ENCODE measurements around the gene FNDC5. TPM values are rescaled to one million over a fixed set of nuclear protein-coding genes. Genes with fewer than 3 reads are reported as not detected.
A peak's percentile ranks its signal among the peaks of the same experiment; 100 is the strongest.

Gene FNDC5
- total RNA-seq, 6 experiments from 2014 or later = 1.0 to 8.3 (median 2.4) TPM

DNA sequence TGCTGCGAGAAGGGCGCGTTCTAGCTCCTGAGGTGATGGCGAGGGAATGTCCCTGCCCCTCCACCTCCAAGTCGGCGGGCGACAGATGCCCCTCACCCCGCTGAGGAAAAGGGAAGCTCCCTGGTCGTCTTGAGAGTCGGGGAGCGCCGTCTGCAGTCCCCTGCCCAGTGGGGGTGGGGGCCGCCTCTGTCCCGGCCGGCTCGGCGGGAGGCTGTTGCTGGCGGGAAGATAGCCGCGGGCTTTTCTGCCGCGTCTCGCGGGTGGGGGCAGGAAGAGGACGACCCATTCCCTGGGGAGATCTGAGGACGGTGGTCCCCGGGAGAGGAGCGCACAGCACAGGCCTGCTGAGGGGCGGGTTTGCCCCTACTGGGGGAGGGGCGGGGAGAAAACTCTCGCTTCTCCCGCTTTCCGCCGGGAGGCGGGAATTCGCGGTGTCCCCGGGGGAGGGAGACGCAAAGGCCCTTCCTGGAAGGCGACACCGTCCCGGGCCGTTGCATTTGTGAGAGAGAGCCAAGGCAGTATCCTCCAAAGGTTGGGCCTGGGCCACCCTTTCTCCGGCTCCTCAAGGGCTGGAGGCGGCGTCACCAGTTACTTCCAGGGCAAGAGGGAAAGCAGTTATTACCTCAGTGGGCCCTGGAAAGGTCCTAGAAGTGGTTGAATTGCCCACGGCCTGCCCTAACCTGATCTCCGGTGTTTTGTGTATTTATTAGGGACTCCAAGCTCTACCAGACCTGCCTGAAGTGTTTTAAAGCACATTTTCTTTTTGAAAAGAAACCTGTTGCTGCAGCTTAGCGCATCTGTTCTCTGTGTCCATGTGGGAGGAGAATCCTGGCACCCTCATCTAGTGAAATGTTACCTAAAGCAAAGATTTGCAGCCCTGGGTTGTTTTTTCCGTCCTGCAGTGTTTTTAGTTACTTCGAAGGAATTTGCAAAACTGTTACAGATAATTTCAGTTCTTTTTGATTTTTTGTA lies 52.6 kb downstream of the FNDC5 start:
- TF ChIP-seq, protein P1, sequence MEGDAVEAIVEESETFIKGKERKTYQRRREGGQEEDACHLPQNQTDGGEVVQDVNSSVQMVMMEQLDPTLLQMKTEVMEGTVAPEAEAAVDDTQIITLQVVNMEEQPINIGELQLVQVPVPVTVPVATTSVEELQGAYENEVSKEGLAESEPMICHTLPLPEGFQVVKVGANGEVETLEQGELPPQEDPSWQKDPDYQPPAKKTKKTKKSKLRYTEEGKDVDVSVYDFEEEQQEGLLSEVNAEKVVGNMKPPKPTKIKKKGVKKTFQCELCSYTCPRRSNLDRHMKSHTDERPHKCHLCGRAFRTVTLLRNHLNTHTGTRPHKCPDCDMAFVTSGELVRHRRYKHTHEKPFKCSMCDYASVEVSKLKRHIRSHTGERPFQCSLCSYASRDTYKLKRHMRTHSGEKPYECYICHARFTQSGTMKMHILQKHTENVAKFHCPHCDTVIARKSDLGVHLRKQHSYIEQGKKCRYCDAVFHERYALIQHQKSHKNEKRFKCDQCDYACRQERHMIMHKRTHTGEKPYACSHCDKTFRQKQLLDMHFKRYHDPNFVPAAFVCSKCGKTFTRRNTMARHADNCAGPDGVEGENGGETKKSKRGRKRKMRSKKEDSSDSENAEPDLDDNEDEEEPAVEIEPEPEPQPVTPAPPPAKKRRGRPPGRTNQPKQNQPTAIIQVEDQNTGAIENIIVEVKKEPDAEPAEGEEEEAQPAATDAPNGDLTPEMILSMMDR (IDR thresholded peaks at IDR 0.05) = no peak
- peak; percentile 8 for TF ChIP-seq POLR2A (IDR thresholded peaks at IDR 0.05)
- intact Hi-C loops (cut with DNase I) = no loop called here
- WGBS (ENCODE audit: insufficient coverage, low coverage, low lambda C conversion rate, missing lambda C conversion rate) = under 1% methylated on average over 12 of the region's 51 CpGs
- DNase-seq (peak; percentile 85 to 87 (median 86)), ATAC-seq (peak; percentile 50 to 69 (median 62))
- Histone ChIP-seq H3K4me3 (peak overlapping the region; percentile 86 to 98 (median 90)), H3K4me1 (peaks cover 0 to 28% (median 15%) of the 10 kb centered on the region in 4 donors), H3K27me3 (no peaks in the 10 kb centered on the region), H3K27ac (peak overlapping the region; percentile 82 to 94 (median 91)), H3K36me3 (no peaks in the 10 kb centered on the region), H3K9me3 (no peaks in the 10 kb centered on the region)

DNA sequence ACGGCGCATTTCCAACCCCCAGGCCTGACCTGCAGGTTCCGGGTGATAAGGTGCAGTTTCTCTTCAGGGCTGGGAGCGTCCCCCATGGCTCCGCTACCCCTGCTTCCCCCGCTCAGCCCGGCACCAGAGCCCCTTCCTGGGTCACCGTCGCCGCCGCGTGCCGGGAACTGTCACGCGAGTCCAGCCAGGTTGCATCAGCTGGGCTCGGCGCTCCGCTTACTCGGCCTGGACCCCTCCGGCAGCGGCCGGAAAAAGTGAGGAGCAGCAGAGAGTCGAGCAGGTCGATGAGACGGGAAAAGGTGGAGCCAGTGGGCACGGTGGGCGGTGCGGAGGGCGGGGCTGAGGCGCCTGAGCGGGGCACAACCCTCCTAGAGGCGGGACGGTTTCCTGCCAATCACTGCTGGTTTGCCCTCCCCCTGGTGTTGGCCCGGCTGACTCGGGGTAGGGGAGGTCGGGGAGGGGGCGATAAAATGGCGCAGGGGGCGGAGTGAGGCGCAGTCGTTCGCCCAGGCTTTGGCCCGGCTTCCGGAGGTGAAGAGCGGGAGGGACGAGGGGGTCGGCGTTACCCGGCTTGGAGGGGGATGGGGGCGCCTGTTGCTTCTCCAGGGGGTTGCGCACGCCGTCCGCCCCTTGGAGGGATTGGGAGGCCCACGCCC lies 53.4 kb downstream of the FNDC5 start, which contains the start of the genes S100PBP and YARS1:
TSS of gene S100PBP (plus strand) at position 495 of the 656 bp plus-strand sequence. CDS start 8,447 bp downstream, outside the sequence.
TSS of gene YARS1 (minus strand) at position 200 of the 656 bp plus-strand sequence. CDS start at position 86, 114 bp downstream.
- DNase-seq (peak; percentile 99 to 100 (median 100)), ATAC-seq (peak; percentile 93 to 98 (median 95))
- Histone ChIP-seq H3K27me3 (no peaks in the 10 kb centered on the region), H3K36me3 (no peaks in the 10 kb centered on the region), H3K4me3 (peak within 1 kb of the TSS; percentile 86 to 98 (median 90)), H3K4me1 (peaks cover 0 to 29% (median 15%) of the 10 kb centered on the region in 4 donors), H3K9me3 (no peaks in the 10 kb centered on the region), H3K27ac (peak within 1 kb of the TSS; percentile 90 to 94 (median 94))
- 0% methylated on average over 12 of the region's 55 CpGs for WGBS (ENCODE audit: insufficient coverage, low coverage, low lambda C conversion rate, missing lambda C conversion rate)
- TF ChIP-seq, protein P1 (IDR thresholded peaks at IDR 0.05) = peak in 1 of 4 donors; percentile 26
- TF ChIP-seq POLR2A (IDR thresholded peaks at IDR 0.05) = peak; percentile 77
- intact Hi-C loops (cut with DNase I) = no loop called here

GRCh38 chr1:32816676-32817158 lies 54.0 kb downstream of the FNDC5 start:
- Histone ChIP-seq H3K4me1 (peaks cover 0 to 35% (median 15%) of the 10 kb centered on the region in 4 donors), H3K27me3 (no peaks in the 10 kb centered on the region), H3K9me3 (no peaks in the 10 kb centered on the region), H3K36me3 (no peaks in the 10 kb centered on the region), H3K27ac (peak overlapping the region; percentile 90 to 94 (median 94)), H3K4me3 (peak overlapping the region; percentile 86 to 98 (median 90))
- ATAC-seq = peak; percentile 1 to 22 (median 11)
- intact Hi-C loops (cut with DNase I) = no loop called here
- DNase-seq = no peak
- WGBS (ENCODE audit: insufficient coverage, low coverage, low lambda C conversion rate, missing lambda C conversion rate) = 1% methylated on average over 14 of the region's 15 CpGs
- TF ChIP-seq, protein P1 (IDR thresholded peaks at IDR 0.05) = no peak
- TF ChIP-seq POLR2A (IDR thresholded peaks at IDR 0.05) = no peak

GRCh38 chr1:32813941-32814739 lies 56.6 kb downstream of the FNDC5 start:
- Histone ChIP-seq H3K4me1 (peaks cover 0 to 36% (median 15%) of the 10 kb centered on the region in 4 donors), H3K36me3 (peaks cover 0 to 18% (median 4%) of the 10 kb centered on the region in 4 donors), H3K4me3 (no peak overlapping the region), H3K9me3 (no peaks in the 10 kb centered on the region), H3K27ac (no peak overlapping the region), H3K27me3 (no peaks in the 10 kb centered on the region)
- DNase-seq (no peak), ATAC-seq (no peak)
- no peak for TF ChIP-seq POLR2A (IDR thresholded peaks at IDR 0.05)
- TF ChIP-seq, protein P1 (IDR thresholded peaks at IDR 0.05) = peak in 1 of 4 donors; percentile 25
- WGBS (ENCODE audit: insufficient coverage, low coverage, low lambda C conversion rate, missing lambda C conversion rate) = 66% methylated on average over 11 of the region's 11 CpGs
- intact Hi-C loops (cut with DNase I) = no loop called here

Data from right lobe of liver (tissue), 6 donors.